Activated T-helper 1 cell treated with Interleukin-2 at 50 U/mL for 16 hours (primary cell): ENCODE measurements around the gene MEF2A.
"Not testable (repeated sequence)": the region's sequence is repeated elsewhere in the genome, so short reads cannot be mapped to it uniquely, and the experiment has no call there.

ENCODE experiments used
- DNase-seq: peaks from one replicate; pipeline ENCODE4 v3.0.0-alpha.2; 2020; ENCODE audit warnings: low read depth

The MEF2A gene

GRCh38 chr15:99565299-99566156 lies at the start of gene MEF2A:
Gene MEF2A, plus strand, starts transcription at chr15:99565984. Its CDS starts 67,136 bp downstream, at chr15:99633120.
- peak; percentile 84 for DNase-seq

DNA sequence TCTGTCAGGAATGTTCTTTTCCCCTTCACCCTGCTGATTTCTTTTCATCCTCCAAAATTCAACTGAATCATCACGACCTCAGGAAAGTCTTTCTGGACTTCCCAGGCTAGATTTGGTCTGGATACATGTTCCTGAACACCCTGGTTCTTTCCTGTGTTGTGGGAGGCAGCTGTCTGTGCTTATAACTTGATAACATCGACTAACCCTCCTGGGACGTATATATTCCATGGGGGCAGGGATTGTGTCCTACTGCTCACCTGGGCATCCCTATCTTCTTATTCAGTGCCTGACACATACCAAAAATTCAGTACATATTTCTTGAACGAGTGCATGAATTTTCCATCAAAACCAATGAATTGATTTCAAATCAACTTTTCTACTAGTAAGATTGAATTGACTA lies 47.6 kb upstream of the MEF2A start:
- no peak for DNase-seq

DNA sequence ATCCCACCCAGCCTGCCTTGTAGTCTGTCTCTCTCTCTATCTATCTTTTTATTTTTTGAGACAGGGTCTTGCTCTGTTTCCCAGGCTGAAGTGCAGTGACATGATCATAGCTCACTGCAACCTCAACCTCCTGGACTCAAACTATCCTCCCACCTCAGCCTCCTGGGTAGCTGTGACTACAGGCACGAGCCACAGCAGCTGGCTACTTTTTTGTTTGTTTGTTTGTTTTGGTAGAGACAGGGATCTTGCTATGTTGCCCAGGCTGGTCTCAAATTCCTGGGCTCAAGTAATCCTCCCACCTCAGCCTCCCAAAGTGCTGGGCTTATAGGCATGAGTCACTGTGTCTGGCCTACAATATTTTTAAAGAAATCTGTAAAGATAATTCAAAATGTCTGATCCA lies 46.4 kb upstream of the MEF2A start:
- not testable (repeated sequence) for DNase-seq

DNA sequence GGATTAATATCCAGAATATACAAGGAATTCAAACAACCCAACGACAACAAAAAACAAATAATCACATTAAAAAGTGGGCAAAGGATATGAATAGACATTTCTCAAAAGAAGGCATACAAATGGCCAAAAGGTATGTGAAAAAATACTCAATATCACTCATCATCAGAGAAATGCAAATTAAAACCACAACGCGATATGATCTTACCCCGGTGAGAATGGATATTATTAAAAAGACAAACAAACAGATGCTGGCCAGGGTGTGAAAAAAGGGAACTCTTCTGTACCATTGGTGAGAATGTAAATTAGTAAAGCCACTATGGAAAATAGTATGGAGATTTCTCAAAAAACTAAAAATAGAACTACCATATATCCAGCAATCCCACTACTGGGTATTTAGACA lies 43.5 kb upstream of the MEF2A start:
- no peak for DNase-seq

DNA sequence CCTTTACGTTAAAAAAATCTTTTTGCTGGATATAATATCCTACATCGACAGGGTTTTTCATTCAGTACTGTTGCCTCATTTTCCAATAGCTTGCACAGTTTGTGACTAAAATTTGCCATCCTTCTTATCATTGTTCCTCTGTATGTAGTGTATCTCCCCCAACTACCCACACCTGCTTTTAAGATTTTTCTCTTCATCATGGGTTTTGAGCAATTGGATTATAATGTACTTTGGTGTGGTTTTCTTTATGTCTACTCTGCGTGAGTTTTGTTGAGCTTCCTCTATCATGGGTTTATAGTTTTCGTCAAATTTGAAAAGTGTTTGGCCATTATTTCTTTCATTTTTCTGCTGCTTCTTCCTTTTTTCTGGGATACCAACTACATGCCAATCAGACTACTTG lies 39.6 kb upstream of the MEF2A start:
- DNase-seq, result no peak

DNA sequence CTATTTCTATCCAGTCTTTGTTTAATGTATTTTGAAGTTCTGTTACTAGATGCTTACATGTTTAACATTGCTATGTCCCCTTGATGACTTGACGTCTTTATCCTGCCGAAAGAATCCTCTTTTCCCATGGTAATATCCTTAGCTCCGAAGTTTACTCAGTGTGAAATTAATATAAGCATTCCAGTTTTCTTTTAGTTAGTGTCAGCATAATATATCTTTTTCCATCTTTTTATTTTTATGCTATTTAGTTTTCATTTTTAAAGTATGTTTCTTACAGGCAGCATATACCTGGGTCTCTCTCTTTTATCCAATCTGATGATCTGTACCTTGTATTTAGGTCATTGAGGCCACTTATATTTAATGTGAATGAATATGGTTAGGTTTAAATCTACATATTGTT lies 39.1 kb upstream of the MEF2A start:
- DNase-seq, result no peak

GRCh38 chr15:99536422-99537040 lies 29.3 kb upstream of the MEF2A start:
- DNase-seq, result no peak

GRCh38 chr15:99537344-99537743 lies 28.4 kb upstream of the MEF2A start:
- no peak for DNase-seq

DNA sequence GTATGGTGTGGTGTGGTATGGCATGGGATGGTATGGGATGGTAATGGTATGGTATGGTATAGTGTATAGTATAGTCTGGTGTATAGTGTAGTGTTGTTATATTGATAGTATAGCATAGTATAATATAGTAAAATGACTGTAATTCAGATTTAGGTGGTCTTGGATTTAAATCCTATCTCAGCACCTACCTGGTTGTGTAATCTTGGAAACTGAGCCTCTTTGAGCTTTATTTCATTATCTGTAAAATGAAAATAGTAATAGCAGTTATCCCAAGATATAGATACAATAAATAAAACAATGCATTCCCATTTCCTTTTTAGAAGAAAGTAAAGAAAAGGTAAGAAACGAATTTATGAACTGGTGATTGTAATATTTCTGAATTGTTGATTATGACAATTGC lies 27.5 kb upstream of the MEF2A start:
- DNase-seq, result no peak

DNA sequence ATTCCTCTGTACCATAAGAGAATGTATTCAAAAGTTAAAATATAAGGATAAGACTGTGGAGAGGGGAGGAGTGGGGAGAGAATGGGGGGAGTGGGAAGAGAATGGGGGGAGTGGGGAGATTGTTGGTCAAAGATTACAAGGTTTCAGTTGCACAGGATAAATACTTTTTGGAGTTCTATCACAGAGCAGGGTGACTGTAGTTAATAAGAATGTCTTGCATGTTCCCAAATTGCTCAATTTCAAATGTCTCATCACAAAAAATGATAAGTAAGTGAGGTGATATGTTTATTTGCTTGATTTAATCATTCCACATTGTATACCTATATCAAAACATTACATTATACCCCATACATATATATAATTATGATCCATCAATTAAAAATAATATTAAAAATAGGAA lies 23.0 kb upstream of the MEF2A start:
- no peak for DNase-seq

DNA sequence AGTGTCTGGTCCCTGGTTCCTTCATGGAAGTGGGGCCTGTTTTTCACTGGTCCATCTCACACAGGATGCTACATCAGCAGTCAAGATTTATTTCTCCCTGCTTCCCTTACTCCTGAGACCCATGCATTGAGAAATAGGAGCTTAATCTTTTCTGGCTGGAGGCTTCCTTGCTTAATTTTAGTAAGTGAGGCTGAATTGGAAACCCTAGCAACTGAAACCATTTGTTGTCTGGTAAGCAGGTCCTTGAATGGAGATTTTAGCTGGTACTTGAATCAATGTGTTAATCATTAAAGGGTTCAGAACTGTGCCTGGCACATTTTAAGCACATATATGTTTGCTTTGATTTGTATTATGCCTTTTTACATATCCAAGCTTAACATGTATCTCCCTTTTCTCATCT lies 20.2 kb upstream of the MEF2A start:
- no peak for DNase-seq

- no peak for DNase-seq
These were observed 19.2 kb upstream of the MEF2A start for GRCh38 chr15:99546441-99547100.

DNA sequence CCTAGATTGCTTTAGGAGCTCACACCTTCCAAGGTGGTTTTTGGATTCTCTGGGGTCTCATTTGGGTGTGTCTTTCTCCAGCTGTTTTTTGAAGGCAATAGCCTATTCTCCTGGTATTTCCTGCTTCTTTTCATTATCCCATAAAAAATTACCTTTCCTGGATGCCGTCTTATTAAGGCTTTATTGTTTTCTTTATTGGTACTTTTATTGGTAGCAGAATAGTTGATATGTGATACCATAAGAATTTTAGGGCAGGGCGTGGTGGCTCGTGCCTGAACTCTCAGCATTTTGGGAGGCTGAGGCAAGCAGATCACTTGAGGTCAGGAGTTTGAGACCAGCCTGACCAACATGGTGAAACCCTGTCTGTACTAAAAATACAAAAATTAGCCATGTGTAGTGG lies 18.3 kb upstream of the MEF2A start:
- DNase-seq, result no peak

DNA sequence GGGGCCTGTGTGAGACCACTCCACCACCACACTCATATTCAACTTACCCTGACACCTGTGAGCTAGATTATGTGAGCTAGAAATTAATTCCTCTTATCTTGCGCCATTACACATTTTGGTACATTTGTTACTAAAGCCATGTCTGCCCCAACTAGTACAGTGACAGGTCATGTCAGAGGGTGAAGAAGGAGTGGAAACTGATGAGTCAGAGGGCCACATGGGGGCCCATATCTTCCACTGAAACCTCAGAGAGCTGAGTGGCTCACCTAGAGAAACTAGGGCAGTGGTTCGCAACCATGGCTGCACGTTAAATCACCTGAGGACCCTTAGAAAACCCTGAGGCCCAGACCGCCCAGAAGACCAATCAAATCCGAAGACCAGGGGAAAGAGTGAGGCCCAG lies 15.7 kb upstream of the MEF2A start:
- DNase-seq, result no peak

DNA sequence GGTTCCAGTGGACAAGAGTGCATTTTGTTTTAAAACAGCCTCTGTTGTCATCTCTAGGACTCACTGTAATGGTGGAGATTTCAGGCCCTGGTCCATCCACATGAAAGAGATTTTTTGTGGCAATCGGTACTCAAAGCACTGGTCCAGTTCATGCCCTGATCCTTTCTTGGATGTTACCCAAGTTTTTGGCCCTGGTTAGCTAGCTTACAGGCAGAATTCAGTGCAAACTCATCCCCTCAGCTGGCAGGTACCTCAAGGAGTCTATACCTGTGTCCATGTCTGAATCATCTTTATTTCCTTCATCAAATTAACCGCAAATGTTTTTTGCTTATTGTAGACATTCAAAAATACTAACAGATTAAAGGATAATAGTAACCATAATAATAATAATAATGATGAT lies 13.7 kb upstream of the MEF2A start:
- no peak for DNase-seq

DNA sequence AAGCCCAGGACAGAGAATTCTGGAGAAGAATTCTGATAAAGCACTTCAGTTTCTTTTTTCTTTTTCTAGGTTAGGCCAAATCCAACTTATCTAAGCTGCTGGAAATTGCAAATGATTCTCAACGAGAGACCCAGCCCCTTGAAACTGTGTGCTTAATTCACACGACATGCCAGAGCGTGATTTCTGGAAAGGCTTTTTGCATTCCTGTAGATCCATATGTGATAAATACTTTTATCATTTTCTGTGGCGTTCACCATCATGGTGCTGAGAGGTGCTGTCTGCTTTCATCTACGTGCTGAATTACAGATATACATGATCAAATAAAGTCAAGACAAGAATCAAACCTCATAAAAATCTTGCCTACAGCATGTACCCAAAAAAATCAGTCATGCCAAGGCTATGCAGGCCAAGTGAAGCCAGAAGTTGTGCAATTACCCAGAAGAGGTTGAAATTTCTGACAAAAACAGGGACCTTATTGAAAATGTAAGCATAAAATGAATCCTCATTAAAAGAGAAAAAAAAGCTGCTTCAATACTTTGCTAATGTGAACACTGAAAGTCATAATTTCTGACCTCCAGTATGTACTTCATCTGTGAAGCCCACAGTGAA lies 10.8 kb upstream of the MEF2A start:
- no peak for DNase-seq

DNA sequence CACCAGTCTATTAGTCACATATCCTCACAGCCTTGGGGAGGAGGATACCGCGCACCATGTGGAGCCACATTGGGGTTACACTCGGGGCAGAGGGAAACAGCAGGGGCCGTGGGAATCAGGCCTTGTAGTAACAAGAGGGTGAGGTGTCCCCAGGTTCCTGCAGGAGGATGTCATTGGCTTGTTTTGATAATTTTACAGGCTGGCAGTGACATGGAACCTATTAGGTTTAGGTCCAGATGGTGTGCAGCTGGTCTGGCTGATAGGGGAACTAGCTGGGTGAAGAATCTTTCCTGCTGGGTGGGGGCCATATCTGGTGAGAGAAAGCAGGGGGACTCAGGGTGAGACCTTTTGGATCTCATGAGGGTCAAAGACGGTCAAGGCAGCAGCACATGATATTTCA lies 9.8 kb upstream of the MEF2A start:
- DNase-seq, result no peak

DNA sequence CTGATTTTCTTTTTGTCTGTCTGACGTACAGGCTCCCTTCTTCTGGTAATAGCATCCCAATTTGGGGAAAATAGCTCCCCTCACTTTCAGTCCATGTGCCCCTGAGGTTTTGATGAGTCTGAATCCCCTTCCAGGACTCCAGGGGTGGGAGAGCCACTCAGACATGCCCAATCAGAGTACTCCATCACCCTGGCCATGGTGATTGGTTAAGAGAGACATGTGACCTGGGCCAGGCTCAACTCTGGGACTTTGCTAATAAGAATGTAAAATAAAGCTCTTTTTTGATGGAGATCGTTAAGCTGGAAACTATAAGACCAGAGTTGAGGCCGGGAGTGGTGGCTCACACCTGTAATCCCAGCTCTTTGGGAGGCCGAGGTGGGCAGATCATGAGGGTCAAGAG lies 9.2 kb upstream of the MEF2A start:
- no peak for DNase-seq

DNA sequence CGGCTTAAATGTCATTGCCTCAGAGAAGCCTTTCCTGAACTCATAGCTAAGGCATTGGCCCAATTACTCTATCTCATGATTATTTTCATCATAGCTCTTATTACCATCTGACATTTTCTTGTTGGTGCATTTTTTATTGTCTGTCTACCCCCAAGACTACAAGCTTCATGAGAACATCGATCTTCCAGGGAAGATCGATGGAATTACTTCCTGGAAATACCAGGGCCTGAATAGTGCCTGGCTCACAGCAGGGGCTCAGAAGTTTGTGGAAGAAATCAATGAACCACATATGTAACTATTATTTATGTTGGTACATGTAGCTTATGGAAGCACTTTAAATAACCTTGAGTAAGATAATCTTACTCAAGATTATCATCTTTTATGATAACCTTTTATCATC lies 7.7 kb upstream of the MEF2A start:
- DNase-seq, result no peak

DNA sequence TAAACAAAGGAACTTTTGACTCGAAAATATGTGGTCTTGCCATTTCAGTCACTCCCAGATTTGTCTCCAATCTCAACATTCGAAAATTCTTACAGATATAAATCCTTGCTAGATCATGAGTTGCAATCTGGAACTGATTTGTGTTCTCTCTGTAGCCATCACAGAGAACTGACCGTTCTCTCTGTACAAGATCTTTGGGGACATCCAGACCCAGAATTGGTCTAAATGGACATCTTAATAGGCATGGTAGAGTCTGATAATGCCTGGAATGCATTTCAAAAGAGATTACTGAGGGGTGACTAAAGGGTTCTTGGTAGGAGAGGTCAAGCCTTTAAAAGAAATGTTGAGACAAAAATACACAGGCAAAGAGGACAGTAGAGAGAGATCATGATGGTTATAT lies 7.2 kb upstream of the MEF2A start:
- DNase-seq, result no peak

GRCh38 chr15:99561476-99562230 lies 4.1 kb upstream of the MEF2A start:
- DNase-seq, result no peak

- DNase-seq, result no peak
These were observed 3.5 kb upstream of the MEF2A start for GRCh38 chr15:99562238-99562637.
